GM12891 (cell line): ENCODE data around the gene CPE.

Source experiments
- POLR2A ChIP-seq: IDR thresholded peaks from 2 replicates; pipeline ENCODE4 v1.6.1; 2011; ENCODE audit warnings: low read depth, low read length, control low read depth
- POLR2AphosphoS5 ChIP-seq: IDR thresholded peaks from 2 replicates; pipeline ENCODE4 v1.6.1; 2011; ENCODE audit warnings: low read depth, low read length, control low read depth

DNA sequence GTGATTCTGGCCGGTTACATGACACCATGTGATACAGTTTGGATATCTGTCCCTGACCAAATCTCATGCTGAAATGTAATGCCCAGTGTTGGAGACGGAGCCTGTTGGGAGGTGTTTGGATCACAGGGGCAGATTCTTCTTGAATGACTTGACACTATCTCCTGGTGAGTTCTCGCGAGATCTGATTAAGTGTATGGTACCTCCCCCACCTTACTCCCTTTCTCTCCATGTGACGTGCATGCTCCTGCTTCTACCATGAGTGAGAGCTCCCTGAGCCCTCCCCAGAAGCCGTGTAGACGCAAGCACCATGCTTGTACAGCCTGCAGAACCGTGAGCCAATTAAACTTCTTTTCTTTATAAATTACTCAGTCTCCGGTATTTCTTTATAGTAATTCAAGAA, 23.6 kb downstream of the CPE start:
- no peak for TF ChIP-seq POLR2A
- TF ChIP-seq POLR2AphosphoS5: no peak
